ENCODE data around the gene POLR2H.

GRCh38 chr3:184377374-184377773 lies 15.9 kb downstream of the POLR2H start:
- TF ChIP-seq CTCF (IDR thresholded peaks at IDR 0.05) (no peak), EP300 (IDR thresholded peaks at IDR 0.05) (no peak), POLR2A (IDR thresholded peaks at IDR 0.05) (no peak)

All from tibial nerve (tissue), 4 donors.